Medulla oblongata (tissue), 1 donor: ENCODE measurements around the gene ZNF664.

Experiments used
- DNase-seq: peaks from one replicate; pipeline ENCODE4 v3.0.0-alpha.2; 2015; ENCODE audit errors: extremely low spot score

Gene ZNF664

DNA sequence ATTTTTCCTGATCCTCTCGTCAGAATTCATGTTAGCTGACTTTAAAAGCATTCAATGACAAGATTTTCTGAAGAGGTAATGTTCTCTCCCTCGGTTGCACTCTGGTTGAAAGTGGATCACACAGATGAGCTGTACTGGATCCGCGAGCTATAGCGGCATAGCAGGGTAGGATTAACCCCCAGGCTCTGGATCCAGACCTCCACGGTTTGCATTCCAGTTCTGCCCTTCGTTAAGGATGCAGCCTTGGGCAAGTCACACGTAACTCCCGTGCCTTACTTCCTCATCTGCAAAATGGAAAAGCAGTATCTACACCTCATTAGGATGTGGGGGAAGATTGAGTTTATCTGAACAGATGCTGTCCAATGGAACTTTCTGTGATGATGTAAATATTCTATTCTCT, 14.1 kb upstream of the ZNF664 start:
- DNase-seq: no peak

DNA sequence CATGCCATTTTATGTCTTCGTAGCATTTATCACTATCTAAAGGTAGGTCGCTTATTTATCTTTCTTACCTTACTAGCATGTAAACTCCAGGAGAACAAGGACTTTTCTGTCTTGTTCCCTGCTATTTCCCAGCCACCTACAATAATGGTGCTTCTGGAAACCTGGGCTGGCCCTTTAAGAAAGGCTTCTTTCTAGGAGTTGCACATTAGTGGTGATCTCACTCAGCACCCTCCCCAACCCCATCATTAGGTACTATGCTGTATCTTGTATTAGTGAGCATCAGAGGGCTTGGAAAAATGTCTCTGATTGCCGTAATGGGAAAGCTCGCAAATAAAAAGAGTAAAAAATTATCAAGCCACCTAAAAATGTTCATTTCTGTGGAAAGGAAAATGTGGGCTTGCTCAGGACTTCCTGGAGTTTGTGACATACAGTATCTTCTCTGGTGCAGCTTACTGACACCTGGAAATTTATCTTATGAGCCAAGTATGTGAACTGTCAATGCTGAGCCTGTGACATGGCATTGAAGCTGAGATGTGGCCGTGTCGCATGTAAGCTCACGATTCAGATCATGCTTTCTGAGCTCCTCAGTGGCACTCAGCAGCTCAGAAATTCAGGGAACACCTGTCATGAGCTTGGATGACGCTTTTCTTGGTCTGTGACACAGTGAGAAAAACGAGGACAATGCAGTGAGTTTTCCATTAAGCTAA, 12.8 kb upstream of the ZNF664 start:
- DNase-seq: no peak

DNA sequence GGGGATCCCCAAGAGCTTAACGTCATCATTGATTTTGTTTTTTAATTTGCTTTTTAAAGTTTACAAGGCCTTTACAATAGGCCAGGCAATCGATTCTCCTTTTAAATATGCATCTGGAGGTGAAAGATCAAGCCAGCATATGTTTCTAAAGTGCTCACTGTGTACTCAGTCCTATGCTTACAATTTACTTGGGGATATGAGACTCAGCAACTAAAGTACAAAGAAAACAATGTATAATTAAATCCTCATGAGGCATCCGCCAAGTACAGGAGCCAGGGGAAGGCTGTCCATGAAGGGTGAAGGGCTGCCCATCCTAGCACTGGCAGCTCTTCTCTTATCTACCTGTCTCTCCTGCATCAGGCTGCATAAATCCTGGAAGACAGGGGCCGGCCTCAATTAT, 12.2 kb upstream of the ZNF664 start:
- no peak for DNase-seq

DNA sequence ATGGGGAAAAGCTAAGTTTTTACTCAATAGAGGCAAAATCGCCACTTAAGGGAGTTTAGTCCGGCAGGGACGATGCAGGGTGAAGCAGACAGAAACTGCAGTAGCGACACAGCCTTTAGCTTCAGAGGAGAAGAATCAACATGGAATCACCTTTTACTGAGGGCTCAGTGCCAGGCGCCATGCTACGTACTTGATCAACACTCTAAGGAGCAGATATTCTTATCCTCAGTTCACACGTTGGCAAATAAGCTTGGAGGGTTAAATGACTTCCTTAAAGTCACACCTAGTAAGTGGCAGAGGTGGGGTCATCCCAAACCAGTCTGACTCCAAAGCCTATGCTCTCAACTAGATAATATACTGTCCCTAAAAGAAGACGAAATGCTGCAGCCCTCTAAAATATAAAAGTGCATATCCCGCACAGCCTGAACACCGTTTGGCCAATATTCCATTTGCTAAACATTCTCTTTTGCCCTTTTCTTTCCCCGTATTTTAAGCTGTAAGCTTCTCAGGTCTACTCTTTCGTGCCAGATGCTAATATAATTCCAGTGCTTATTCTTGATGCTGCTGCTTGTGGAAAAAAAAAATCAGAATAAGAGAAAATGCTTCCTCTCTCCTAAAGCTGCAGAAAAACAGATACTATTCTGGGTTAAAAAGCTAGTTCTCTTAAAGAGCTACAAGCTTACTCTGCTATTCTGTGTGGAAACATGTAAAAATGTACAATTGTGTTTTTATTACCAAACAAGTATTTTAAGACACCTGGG, 11.2 kb upstream of the ZNF664 start:
- no peak for DNase-seq

DNA sequence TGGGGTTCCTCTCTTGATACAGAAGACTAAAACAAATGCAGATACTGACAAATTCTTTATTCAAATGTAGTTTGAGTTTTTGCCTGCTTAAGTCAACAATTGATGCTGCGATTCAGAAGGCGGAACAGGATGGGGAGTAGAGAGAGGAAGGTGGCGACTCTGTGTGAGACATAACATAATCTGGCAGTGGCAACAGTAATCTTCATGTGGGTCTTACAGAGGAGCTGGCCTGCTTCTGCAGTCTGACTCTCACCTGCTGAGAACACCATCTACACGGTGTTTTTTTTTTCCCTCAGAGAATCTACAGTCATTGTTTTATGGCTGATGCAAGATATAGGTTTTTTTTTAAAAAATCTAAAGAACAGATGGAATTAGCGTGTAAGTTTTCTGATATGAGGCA, 10.5 kb upstream of the ZNF664 start:
- DNase-seq: no peak

DNA sequence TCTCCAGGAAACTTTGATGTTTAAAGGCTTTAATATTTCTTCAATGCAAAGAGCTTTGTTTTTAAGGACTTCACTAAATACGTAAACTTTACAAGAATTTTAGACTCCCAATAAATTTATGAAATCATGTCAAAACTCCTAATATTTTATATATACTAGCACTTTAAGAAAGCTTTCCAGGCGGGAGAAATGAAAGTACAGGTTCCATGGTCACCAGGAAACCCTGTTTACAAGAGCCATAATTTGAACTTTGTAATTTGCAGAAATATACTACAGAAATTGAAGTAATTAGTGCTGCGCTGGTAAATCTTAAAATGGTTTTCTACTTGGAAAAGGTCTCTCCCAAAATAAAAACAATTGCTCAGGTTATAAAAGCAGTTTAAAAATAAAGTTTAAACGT, 9.2 kb upstream of the ZNF664 start:
- no peak for DNase-seq

DNA sequence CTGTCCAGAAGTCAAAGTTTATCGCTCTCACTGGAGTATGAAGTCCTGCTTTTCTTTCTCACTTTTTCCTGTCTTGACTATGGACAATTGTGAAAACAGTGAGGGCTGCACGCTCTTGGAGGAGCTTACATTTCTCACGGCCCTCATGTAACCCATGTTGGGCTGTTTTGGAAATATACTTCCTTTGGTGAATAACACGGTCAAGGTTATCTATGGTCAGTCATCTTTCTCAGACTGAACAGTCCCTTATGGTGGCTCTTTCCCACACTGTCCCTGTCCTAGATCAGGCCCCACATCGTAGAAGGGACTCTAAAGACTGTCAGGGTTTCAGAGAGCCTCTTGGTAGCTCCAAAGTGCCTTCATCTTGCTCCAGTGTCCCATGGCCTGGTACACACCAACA, 7.6 kb upstream of the ZNF664 start:
- DNase-seq: no peak

DNA sequence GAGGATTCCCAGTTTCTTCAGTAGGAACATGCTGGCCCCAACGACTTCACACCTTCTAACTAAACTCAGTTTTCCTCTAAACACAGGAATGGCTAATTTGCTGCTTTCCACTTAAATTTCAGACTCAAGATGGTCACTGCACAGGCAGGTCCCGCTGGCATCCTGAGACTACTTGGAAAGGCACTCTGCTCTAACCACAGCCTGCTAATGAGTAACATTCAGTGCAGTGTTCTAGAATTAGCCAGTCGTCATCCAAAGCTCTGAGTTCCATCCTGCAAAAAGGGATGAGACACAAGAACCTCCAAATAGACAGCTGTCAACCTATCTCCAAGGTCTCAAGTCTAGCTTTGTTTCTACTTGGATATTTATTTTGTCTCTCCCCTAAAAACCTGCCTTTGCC, 6.4 kb upstream of the ZNF664 start:
- DNase-seq: peak; percentile 22

DNA sequence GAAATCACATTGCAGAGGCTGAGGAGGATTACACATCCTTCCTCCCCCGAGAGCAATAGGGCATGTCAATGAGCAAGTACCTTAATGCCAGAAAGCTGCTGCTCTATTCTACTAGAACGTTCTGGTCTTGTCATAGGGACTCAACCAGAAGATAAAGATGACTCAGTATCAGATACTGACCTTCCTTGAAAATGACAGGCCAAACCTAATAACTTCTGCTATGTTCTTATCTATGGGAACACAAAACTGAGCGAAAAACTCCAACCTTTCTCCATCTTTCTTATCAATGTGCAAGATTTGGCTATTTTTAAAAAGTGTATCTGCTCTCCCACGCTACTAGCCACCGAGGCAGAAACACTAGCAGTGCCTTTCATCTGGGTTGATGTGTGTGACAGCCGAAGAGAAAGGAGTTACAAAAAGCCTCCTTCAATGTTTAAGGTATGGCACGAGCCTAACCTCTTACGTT, 5.9 kb upstream of the ZNF664 start:
- no peak for DNase-seq

DNA sequence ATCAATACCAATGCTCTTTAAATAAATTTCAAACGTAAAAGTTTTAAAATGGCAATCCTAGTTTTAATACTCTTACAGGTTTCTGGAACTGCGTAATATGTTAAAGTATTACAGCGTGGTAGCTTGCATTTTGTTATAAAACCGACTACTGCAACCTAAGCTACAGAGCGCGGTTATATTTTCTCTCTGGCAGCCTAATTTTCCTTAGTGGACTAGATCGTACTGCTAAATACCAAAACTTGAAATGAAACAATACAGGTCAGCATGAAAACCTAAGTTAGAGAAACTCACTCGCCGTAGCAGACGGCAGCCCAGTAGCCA, 1.6 kb upstream of the ZNF664 start:
- DNase-seq: no peak

DNA sequence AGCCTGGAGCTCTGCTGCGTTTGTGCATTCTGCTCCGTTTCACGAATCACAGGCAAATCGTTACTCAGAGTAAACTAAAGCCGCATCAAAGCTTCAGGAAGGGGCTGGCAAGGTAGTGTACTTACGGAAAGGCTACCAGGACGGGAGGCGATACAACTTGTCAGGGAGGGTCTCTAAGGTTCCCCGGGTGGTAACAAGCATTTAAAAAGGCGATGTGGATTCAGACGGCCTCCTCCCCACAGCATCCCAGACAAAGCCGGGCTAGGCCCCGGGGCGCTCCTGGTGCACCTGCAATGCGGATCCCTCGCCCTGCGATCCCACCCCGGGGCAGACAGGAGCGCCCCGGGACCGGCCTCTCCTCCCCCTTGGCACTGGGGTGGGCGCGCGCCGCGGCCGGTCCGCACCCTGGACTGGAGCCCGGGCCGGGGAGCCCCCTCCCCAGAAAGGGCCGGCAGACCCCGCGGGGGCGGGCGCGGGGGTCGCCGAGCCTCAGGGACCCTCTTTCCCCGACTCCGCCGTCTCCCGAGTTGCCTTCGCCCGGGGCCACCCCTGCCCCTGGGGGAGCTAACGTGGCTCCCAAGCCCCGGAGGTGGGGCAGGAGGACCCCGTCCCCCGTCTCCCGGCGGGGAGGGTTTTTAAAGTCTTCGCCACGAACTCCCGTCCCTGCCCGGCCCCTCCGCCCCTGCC, 1.1 kb upstream of the ZNF664 start:
- peak; percentile 51 for DNase-seq

DNA sequence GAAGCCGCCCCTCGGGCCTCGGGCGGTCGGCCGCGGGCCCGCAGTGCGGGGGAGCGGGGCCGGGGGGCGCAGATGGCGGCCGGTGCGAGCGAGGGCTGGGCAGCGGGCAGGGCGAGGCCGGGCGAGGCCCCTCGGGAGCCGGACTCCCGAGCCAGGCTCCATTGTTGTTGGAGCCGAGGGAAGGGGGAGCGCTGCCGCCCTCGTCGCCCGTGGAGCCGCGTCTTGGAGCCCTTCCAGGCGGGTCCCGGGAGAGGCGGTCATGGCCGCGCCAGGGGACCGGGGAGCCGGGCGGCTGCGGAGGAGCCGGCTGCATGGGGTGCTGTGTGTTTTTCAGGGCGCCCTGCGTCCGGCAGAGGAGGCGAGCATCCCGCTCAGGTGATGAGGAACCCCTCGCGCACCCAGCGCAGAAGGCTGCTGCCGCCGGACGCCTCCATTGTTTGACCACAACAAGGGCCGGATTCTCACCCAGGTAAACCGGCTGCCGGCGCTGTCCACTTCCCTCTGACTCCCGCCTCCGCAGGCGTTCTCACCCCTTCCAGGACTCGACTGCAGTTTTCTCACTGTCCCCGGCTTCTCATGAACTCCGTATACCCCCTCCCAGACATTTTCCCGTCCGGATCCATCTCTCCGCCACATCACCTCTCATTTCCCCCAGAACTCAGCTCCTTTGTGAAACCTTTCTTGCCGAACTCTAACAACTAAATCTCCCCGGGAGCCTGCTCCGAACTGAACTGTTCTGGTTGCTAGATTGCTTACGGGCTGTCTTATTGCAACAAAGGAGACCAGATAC, 732 bp downstream of the ZNF664 start:
- no peak for DNase-seq

DNA sequence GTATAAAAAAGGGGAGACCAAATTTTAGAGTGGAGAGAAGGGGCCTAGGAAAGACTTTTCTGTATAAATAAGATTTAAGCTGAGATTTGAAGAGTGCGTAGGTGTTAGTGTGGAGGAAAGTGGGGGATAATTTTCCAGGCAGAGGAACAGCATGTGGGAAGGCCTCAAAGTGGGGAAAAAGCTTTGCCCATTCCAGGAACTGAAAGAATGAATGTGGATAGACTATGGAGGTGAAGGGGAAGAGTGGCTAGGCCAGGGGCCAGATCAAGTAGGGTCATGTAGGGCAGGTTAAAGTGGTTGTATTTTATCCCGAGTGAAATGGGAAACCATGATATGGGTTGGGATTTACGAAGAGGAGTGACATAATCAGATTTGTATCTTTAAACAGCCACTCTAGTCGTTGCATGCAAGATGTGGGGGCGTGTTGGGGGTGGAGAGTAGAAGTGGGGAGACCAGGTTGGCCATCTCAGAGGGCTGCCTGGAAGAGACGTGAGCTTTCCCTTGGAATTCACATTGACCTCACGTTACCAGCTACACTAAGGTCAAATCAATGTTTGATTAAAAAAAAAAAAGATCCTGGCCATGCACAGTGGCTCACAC, 3.3 kb downstream of the ZNF664 start:
- no peak for DNase-seq

DNA sequence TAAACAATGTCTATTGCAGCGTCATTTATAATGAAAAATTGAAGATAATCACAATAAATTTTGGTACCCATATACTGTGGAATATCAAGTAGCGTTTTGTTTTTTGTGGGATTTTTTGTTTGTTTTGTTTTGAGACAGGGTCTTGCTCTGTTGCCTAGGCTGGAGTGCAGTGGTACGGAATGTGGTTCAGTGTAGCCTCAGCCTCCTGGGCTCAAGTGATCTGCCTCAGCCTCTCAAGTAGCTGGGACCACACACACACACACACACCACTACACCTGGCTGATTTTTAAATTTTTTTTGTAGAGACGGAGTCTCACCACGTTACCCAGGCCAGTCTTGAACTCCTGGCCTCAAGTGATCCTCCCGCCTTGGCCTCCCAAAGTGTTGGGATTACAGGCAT, 6.6 kb downstream of the ZNF664 start:
- no peak for DNase-seq

DNA sequence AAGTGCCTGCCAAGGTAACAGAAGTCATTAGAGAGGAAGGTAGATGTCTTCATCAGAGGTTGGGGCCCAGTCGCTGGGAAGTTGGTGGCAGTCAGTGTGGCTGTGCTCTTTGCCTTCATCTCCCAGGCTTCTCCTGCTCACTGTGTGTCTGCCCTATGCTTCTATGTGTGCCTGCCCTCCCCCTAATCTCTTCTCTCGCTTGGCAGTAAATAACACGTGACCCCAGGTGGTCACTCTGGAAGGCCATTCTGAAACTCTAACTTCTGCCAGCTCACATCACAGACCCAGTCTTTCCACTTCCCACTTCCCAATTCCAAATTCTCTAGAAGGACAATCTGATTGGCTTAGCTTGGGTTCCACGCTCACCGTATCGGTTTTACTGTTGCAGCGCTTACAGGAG, 9.3 kb downstream of the ZNF664 start:
- no peak for DNase-seq

DNA sequence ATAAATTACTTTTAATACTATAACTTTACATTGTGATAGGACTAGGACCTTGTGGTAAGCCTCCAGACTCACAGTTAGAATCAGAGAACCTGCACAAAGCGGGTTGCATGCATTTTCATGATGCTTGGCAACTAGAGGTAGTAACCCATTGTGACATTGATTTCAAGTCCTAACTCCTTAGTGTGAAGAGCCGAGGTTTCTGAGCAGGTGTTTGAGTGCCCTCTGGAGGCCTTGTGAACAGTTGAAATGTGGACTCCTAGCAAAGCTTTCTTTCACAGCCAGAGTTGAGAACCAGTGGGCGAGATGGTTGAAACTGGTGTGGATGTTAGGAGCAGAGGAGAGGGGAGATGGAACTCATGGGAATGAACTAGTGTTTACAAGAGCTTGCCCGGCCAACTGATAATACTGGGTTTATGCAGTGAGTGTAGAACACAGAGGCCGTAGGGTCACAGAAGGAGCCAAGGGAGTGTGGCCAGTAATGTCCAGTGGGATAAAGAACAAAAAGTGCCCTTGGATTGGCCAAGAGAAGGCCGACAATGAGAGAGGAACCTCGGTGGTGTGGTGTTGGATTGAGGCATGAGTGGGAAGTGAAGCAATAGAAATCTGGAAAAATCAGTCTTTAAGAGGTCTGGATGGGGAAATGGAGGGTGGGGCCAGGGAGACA, 10.9 kb downstream of the ZNF664 start:
- DNase-seq: peak; percentile 91

DNA sequence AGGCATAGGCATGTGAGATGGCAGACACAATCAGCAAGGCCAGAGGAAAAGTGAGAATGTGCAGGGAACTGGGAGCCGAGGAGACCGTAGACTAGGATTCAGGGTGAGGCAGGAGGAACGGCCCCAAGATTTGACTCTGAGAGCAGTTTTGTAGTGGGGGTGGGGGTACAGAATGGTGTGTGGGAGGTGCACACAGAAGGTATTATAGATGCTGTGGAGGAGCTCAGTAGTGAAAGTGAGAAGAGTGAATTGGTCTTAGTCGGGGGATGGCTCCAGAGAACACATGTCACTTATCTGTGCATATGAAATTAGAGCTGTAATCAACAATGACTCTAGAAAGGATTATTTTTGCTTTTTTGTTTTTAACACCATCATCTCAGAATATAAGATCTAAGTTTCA, 11.9 kb downstream of the ZNF664 start:
- no peak for DNase-seq

DNA sequence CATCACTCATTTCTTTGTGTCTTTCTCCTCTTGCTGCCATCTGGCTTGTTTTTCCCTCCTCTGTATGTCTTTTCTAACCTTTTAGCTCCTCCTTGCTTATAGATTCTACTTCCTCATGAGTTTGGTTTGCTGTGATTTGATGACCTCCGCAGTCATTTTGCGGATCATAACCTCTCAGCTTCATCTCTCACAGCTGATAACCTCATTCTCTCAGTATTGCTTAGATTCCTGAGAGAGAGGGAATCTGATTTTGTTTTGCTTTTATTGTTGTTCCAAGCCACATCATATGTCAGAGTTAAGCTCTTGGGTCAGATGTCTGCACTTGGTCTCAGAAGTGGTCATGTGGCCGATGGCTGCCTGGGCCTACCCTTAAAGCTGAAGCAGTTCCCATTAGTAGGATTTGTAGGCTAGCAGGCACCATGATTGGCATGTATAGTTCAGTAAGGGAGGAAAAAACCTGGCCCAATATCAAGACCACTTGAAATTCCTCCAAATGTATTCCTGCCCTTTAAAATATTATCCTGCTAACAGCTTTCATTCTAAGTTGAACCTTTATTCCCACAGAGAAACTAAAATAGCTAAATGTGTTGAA, 13.5 kb downstream of the ZNF664 start:
- peak; percentile 50 for DNase-seq

DNA sequence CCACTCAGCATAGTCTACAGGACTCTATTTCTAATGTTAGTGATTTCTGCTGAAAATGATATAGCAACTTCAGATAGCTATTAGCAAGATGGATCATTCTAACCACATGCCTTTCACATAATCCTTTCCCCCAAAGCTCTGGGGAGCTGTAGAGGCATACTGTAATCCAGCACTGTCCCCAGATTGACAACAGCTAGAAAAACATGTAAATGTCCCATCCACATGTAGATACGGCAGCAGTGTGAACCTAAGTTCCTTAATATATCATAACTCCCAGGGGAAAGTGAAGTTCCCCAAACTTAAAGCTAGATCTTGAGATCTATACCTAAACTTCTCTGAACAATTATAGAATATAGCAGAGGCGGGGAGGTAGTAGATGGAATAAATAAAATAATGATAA, 14.0 kb downstream of the ZNF664 start:
- DNase-seq: no peak

DNA sequence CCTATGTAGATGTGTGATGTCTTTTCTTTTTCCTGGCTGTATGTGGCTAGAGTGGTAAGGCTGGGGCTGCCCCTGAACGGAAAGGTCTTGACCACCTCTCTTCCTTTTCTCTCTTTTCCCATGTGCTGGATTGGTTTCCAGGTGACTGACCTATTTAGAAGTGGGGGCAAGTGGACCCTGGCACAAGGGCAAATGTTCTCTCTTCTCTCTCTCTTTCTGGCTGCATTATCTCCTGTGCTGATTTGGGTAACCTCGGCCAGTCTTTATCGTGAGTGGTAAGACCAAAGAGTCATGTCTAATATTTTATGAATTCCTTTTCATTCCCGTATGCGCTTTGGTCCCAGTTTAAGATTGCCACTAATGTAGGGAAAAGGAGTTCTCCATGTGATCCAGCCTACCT, 16.2 kb downstream of the ZNF664 start:
- no peak for DNase-seq

DNA sequence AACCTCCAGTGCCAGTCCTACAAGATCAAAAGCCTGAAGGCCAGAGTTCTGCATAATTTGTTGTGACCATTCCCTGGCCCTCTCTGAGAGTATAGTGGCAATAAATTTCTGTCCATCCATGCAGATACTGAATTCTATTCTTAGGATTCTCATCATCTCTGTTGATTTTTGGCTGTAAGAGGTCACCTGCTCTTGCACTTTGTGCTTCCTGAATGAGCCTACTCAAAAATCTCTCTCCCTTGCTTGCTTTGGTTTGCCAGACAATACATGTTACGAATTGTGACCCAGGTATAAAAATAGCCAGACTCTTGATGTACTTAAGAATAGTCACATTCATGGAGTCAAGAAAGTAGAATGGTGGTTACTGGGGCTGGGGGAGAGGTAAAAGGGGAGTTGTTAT, 16.7 kb downstream of the ZNF664 start:
- no peak for DNase-seq
